Fibroblast of lung (primary cell): ENCODE data around the gene SRGAP1. TPM values are rescaled to one million over a fixed set of nuclear protein-coding genes. Genes with fewer than 3 reads are reported as not detected.

Experiments
- DNase-seq, 2 donors: peaks; one replicate each; pipeline versions ENCODE4 v3.0.0 to v3.0.0-alpha.2; 2010; ENCODE audit warnings: low read depth in 2 of 2
- H2AFZ ChIP-seq: 2 replicates; pipeline ENCODE4 v1.5.1; 2012; ENCODE audit warnings: low read length, control low read depth, inconsistent platforms
- H3K27ac ChIP-seq: 2 replicates; pipeline ENCODE4 v1.5.1; 2011; ENCODE audit warnings: low read length, control low read depth; ENCODE audit not compliant: insufficient read depth
- H3K27me3 ChIP-seq: 2 replicates; pipeline ENCODE4 v1.5.1; 2011; ENCODE audit warnings: mild to moderate bottlenecking, low read length; ENCODE audit not compliant: control insufficient read depth, insufficient read depth
- H3K36me3 ChIP-seq: 2 replicates; pipeline ENCODE4 v1.5.1; 2011; ENCODE audit warnings: low read length; ENCODE audit not compliant: control insufficient read depth, insufficient read depth
- H3K4me1 ChIP-seq: 2 replicates; pipeline ENCODE4 v1.5.1; 2011; ENCODE audit warnings: low read length; ENCODE audit not compliant: control insufficient read depth, insufficient read depth; ENCODE audit errors: extremely low read depth
- H3K4me2 ChIP-seq: 2 replicates; pipeline ENCODE4 v1.5.1; 2011; ENCODE audit warnings: low read length, control low read depth; ENCODE audit not compliant: insufficient read depth; ENCODE audit errors: extremely low read depth
- H3K4me3 ChIP-seq, 4 experiments: fragments of 200-600 bp in 1 of 4; sonication (generic) in 1 of 4; replicated peaks in 1 of 4; 2 replicates each; pipeline ENCODE4 v1.5.1; 2011 to 2016; ENCODE audit warnings: low read length in 4 of 4, low read depth in 3 of 4, mild to moderate bottlenecking in 3 of 4, control low read depth in 2 of 4, inconsistent platforms in 1 of 4, mixed read lengths in 1 of 4; ENCODE audit not compliant: insufficient read depth in 1 of 4; ENCODE audit errors: control extremely low read depth in 1 of 4
- H3K79me2 ChIP-seq: 2 replicates; pipeline ENCODE4 v1.5.1; 2012; ENCODE audit warnings: mild to moderate bottlenecking, low read length, inconsistent platforms; ENCODE audit not compliant: control insufficient read depth, insufficient read depth
- H3K9ac ChIP-seq: 2 replicates; pipeline ENCODE4 v1.5.1; 2011; ENCODE audit warnings: mild to moderate bottlenecking, low read length, control low read depth; ENCODE audit not compliant: insufficient read depth
- H3K9me3 ChIP-seq: 2 replicates; pipeline ENCODE4 v1.5.1; 2012; ENCODE audit warnings: low read depth, low read length; ENCODE audit not compliant: control insufficient read depth, insufficient read depth
- H4K20me1 ChIP-seq: 2 replicates; pipeline ENCODE4 v1.5.1; 2011; ENCODE audit warnings: low read length; ENCODE audit not compliant: control insufficient read depth, insufficient read depth; ENCODE audit errors: extremely low read depth
- CTCF ChIP-seq, 2 donors: IDR thresholded peaks in 1 of 2; conservative IDR thresholded peaks in 1 of 2; 1 replicate in 1 of 2; 2 replicates in 1 of 2; pipeline ENCODE4 v1.5.1; 2011 to 2012; ENCODE audit warnings: low read length in 2 of 2, control low read depth in 1 of 2, inconsistent platforms in 1 of 2, low read depth in 1 of 2, mild to moderate bottlenecking in 1 of 2
- EZH2 ChIP-seq: IDR thresholded peaks from 2 replicates; pipeline ENCODE4 v1.5.1; 2012; ENCODE audit warnings: low read length, control low read depth, mild to moderate bottlenecking; ENCODE audit errors: missing control alignments
- polyA plus RNA-seq, 2 donors: library from polyadenylated mRNA; depleted of rRNA in 1 of 2; stranded (reverse) in 1 of 2; unstranded in 1 of 2; fragments of >200 nt; gene quantifications; 2 replicates each; pipeline ENCODE4 v1.2.1, GENCODE V29; 2011 to 2012; ENCODE audit warnings: missing spikeins in 1 of 2
- total RNA-seq: library from RNA; depleted of rRNA; stranded (reverse); fragments of >200 nt; gene quantifications from 2 replicates; pipeline ENCODE4 v1.2.1, GENCODE V29; 2014

Gene SRGAP1
- total and polyA plus RNA-seq, 2 donors (not counting 1 experiment from before 2014, with no cell fraction given): 18.9 to 30.2 TPM

GRCh38 chr12:63894132-63894531 lies 49.6 kb downstream of the SRGAP1 start:
- DNase-seq: peak in 1 of 2 donors; percentile 39
- Histone ChIP-seq H3K27ac (no peak overlapping the region), H3K4me2 (no peak overlapping the region), H3K4me1 (peaks cover 2% of the 10 kb centered on the region), H3K36me3 (no peaks in the 10 kb centered on the region), H3K9me3 (no peaks in the 10 kb centered on the region), H2AFZ (no peak overlapping the region), H3K79me2 (peaks cover 87% of the 10 kb centered on the region), H3K4me3 (no peak overlapping the region), H4K20me1 (no peaks in the 10 kb centered on the region), H3K9ac (no peak overlapping the region), H3K27me3 (no peaks in the 10 kb centered on the region)
- TF ChIP-seq EZH2 (no peak), CTCF (conservative IDR thresholded peaks at IDR 0.05 in 1 of 2, IDR thresholded peaks at IDR 0.05 in 1 of 2; ENCODE audit: low read depth in 1 of 2, low read length in 2 of 2) (no peak)

GRCh38 chr12:63895841-63896240 lies 51.3 kb downstream of the SRGAP1 start:
- no peaks in the 10 kb centered on the region for H3K9me3 ChIP-seq
- H3K9ac ChIP-seq: no peak overlapping the region
- H4K20me1 ChIP-seq: no peaks in the 10 kb centered on the region
- H3K36me3 ChIP-seq: no peaks in the 10 kb centered on the region
- DNase-seq: no peak
- H3K4me3 ChIP-seq: no peak overlapping the region
- no peak overlapping the region for H2AFZ ChIP-seq
- TF ChIP-seq EZH2 (no peak), CTCF (conservative IDR thresholded peaks at IDR 0.05 in 1 of 2, IDR thresholded peaks at IDR 0.05 in 1 of 2; ENCODE audit: low read depth in 1 of 2, low read length in 2 of 2) (no peak)
- no peaks in the 10 kb centered on the region for H3K27me3 ChIP-seq
- no peak overlapping the region for H3K27ac ChIP-seq
- no peak overlapping the region for H3K4me2 ChIP-seq
- no peaks in the 10 kb centered on the region for H3K4me1 ChIP-seq
- peaks cover 86% of the 10 kb centered on the region for H3K79me2 ChIP-seq

DNA sequence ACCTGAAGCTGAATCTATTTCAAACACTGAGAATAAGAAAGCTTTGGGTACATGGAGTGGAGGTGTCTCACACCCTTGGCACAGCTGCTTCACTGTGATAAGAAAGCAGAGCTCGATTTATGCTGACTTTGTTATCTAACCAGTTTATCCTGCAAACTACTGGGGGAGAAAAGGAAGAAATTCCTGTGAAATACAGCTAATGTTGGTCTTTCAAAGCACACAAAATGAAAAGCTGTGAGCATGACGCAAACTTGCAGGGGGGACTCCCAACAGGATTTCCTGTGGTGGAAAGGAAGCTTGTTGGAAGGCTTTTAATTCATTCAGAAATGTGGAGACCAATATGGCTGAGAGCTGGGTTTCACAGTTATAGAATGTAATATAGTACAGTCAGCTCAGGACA lies 53.4 kb downstream of the SRGAP1 start:
- H3K27me3 ChIP-seq: no peaks in the 10 kb centered on the region
- no peaks in the 10 kb centered on the region for H3K9me3 ChIP-seq
- no peak overlapping the region for H3K4me3 ChIP-seq
- TF ChIP-seq CTCF (conservative IDR thresholded peaks at IDR 0.05 in 1 of 2, IDR thresholded peaks at IDR 0.05 in 1 of 2; ENCODE audit: low read depth in 1 of 2, low read length in 2 of 2) (no peak), EZH2 (no peak)
- no peaks in the 10 kb centered on the region for H3K36me3 ChIP-seq
- no peak overlapping the region for H3K9ac ChIP-seq
- DNase-seq: no peak
- no peaks in the 10 kb centered on the region for H4K20me1 ChIP-seq
- no peak overlapping the region for H2AFZ ChIP-seq
- peaks cover 91% of the 10 kb centered on the region for H3K79me2 ChIP-seq
- no peaks in the 10 kb centered on the region for H3K4me1 ChIP-seq
- H3K4me2 ChIP-seq: no peak overlapping the region
- H3K27ac ChIP-seq: no peak overlapping the region
